Amniotic epithelial cell (primary cell): ENCODE measurements around the gene SEZ6L2.
"Not testable (repeated sequence)": the region's sequence is repeated elsewhere in the genome, so short reads cannot be mapped to it uniquely, and the experiment has no call there.

Source experiments
- DNase-seq: peaks from one replicate; pipeline ENCODE4 v3.0.0-alpha.2; 2010; ENCODE audit warnings: low read depth

Gene SEZ6L2

GRCh38 chr16:29899516-29900101 lies at the start of gene SEZ6L2:
Gene SEZ6L2 (minus strand): TSS chr16:29899550. CDS start chr16:29899019, 531 bp downstream.
- DNase-seq = peak; percentile 96

GRCh38 chr16:29947897-29948296 lies 48.5 kb upstream of the SEZ6L2 start:
- DNase-seq = no peak

GRCh38 chr16:29943846-29944799 lies 44.8 kb upstream of the SEZ6L2 start:
- DNase-seq = peak; percentile 100

- DNase-seq = no peak
These were observed 41.3 kb upstream of the SEZ6L2 start for GRCh38 chr16:29940656-29941055.

GRCh38 chr16:29931750-29932149 lies 32.4 kb upstream of the SEZ6L2 start:
- not testable (repeated sequence) for DNase-seq

- DNase-seq = peak; percentile 70
These were observed 27.9 kb upstream of the SEZ6L2 start for GRCh38 chr16:29927070-29927905.

GRCh38 chr16:29926711-29927052 lies 27.3 kb upstream of the SEZ6L2 start:
- no peak for DNase-seq

GRCh38 chr16:29925781-29926710 lies 26.7 kb upstream of the SEZ6L2 start, which contains the start of gene KCTD13:
Gene KCTD13 (minus strand): TSS chr16:29926226. CDS start chr16:29926033, 193 bp downstream.
- DNase-seq = peak; percentile 64

GRCh38 chr16:29925105-29925756 lies 25.9 kb upstream of the SEZ6L2 start:
- DNase-seq = no peak

GRCh38 chr16:29922986-29923501 lies 23.7 kb upstream of the SEZ6L2 start:
- DNase-seq = no peak

- DNase-seq = no peak
These were observed 23.0 kb upstream of the SEZ6L2 start for GRCh38 chr16:29922326-29922725.

- DNase-seq = no peak
These were observed 21.7 kb upstream of the SEZ6L2 start for GRCh38 chr16:29921034-29921385.

GRCh38 chr16:29920288-29921033 lies 21.1 kb upstream of the SEZ6L2 start:
- DNase-seq = no peak

- no peak for DNase-seq
These were observed 17.6 kb upstream of the SEZ6L2 start for GRCh38 chr16:29916979-29917378.

- peak; percentile 69 for DNase-seq
These were observed 16.4 kb upstream of the SEZ6L2 start for GRCh38 chr16:29915590-29916247.

- DNase-seq = no peak
These were observed 14.2 kb upstream of the SEZ6L2 start for GRCh38 chr16:29913514-29913913.

- no peak for DNase-seq
These were observed 12.7 kb upstream of the SEZ6L2 start for GRCh38 chr16:29912087-29912486.

- DNase-seq = no peak
These were observed 12.3 kb upstream of the SEZ6L2 start for GRCh38 chr16:29911676-29912010.
